Activated CD4-positive, alpha-beta T cell treated with anti-CD3 and anti-CD28 coated beads, Interleukin-2, Interleukin-4, amounts not matched to agents 100 ng/mL and 50 ng/mL, durations not matched to agents 16 hours and 8 hours (primary cell): ENCODE measurements around the gene ADNP2.
A peak's percentile ranks its signal among the peaks of the same experiment; 100 is the strongest.
"Not testable (repeated sequence)": the region's sequence is repeated elsewhere in the genome, so short reads cannot be mapped to it uniquely, and the experiment has no call there.

Experiments
- DNase-seq: peaks from one replicate; pipeline ENCODE4 v3.0.0-alpha.2; 2020; ENCODE audit warnings: low spot score

Gene ADNP2

GRCh38 chr18:80147418-80148325 is 38.6 kb downstream of the ADNP2 start:
- DNase-seq, result peak; percentile 77

GRCh38 chr18:80148326-80149199 is 39.5 kb downstream of the ADNP2 start:
- DNase-seq, result no peak

GRCh38 chr18:80149667-80150066 is 40.6 kb downstream of the ADNP2 start:
- no peak for DNase-seq

- DNase-seq, result peak; percentile 58
These were observed 45.2 kb downstream of the ADNP2 start for GRCh38 chr18:80154293-80154692.

- peak; percentile 70 for DNase-seq
These were observed 48.8 kb downstream of the ADNP2 start for GRCh38 chr18:80157708-80158343.

- DNase-seq, result no peak
These were observed 49.3 kb downstream of the ADNP2 start for GRCh38 chr18:80158365-80158764.

- DNase-seq, result peak; percentile 19
These were observed 50.9 kb downstream of the ADNP2 start for GRCh38 chr18:80159713-80160636.

GRCh38 chr18:80161781-80162417 is 52.8 kb downstream of the ADNP2 start:
- DNase-seq, result no peak

- no peak for DNase-seq
These were observed 54.1 kb downstream of the ADNP2 start for GRCh38 chr18:80163183-80163582.

GRCh38 chr18:80164727-80165355 is 55.8 kb downstream of the ADNP2 start:
- not testable (repeated sequence) for DNase-seq

- DNase-seq, result no peak
These were observed 57.2 kb downstream of the ADNP2 start for GRCh38 chr18:80166240-80166639.

- no peak for DNase-seq
These were observed 57.7 kb downstream of the ADNP2 start for GRCh38 chr18:80166725-80167124.

GRCh38 chr18:80167331-80167730 is 58.3 kb downstream of the ADNP2 start:
- DNase-seq, result no peak

- no peak for DNase-seq
These were observed 58.9 kb downstream of the ADNP2 start for GRCh38 chr18:80167931-80168330.

- no peak for DNase-seq
These were observed 59.3 kb downstream of the ADNP2 start for GRCh38 chr18:80168346-80168745.

- no peak for DNase-seq
These were observed 59.9 kb downstream of the ADNP2 start for GRCh38 chr18:80168982-80169381.

- no peak for DNase-seq
These were observed 60.5 kb downstream of the ADNP2 start for GRCh38 chr18:80169607-80170006.

- no peak for DNase-seq
These were observed 61.5 kb downstream of the ADNP2 start for GRCh38 chr18:80170395-80171053.

GRCh38 chr18:80171054-80171872 is 62.2 kb downstream of the ADNP2 start:
- peak; percentile 49 for DNase-seq
